ENCODE data around the gene GPC1. TPM values are rescaled to one million over a fixed set of nuclear protein-coding genes. Genes with fewer than 3 reads are reported as not detected.

Gene GPC1
- polyA plus RNA-seq, 6 donors from 2014 or later = 0.12 to 0.47 (median 0.36) TPM; not detected in 1

GRCh38 chr2:240401308-240401707 lies 34.2 kb upstream of the GPC1 start:
- Mint-ChIP-seq H3K4me1 (no peaks in the 10 kb centered on the region), H3K27ac (no peak overlapping the region), H3K9me3 (peaks cover 0 to 2% (median 0%) of the 10 kb centered on the region in 7 donors), H3K27me3 (peaks cover 3 to 29% (median 21%) of the 10 kb centered on the region in 3 donors), H3K36me3 (no peaks in the 10 kb centered on the region), H3K4me3 (no peak overlapping the region)
- DNase-seq = no peak
- no peak for ATAC-seq (ENCODE audit: low read depth in 2 of 2)

- H3K27ac Mint-ChIP-seq = peak overlapping the region in 2 of 6 donors; percentile 61 to 69
- no peak for DNase-seq
- peaks cover 0 to 2% (median 0%) of the 10 kb centered on the region in 7 donors for H3K9me3 Mint-ChIP-seq
- no peak for ATAC-seq (ENCODE audit: low read depth in 2 of 2)
- no peaks in the 10 kb centered on the region for H3K36me3 Mint-ChIP-seq
- no peaks in the 10 kb centered on the region for H3K4me1 Mint-ChIP-seq
- no peak overlapping the region for H3K4me3 Mint-ChIP-seq
- peaks cover 3 to 36% (median 24%) of the 10 kb centered on the region in 3 donors for H3K27me3 Mint-ChIP-seq
Observed at GRCh38 chr2:240401781-240402551, 33.5 kb upstream of the GPC1 start.

GRCh38 chr2:240402566-240403272 lies 32.7 kb upstream of the GPC1 start:
- no peak for DNase-seq
- Mint-ChIP-seq H3K9me3 (peaks cover 0 to 2% (median 0%) of the 10 kb centered on the region in 7 donors), H3K27me3 (peaks cover 3 to 44% (median 32%) of the 10 kb centered on the region in 3 donors), H3K4me1 (no peaks in the 10 kb centered on the region), H3K36me3 (no peaks in the 10 kb centered on the region), H3K4me3 (no peak overlapping the region), H3K27ac (peak overlapping the region in 2 of 6 donors; percentile 61 to 69)
- ATAC-seq (ENCODE audit: low read depth in 2 of 2) = no peak

GRCh38 chr2:240403396-240404104 lies 31.9 kb upstream of the GPC1 start:
- Mint-ChIP-seq H3K4me3 (no peak overlapping the region), H3K4me1 (no peaks in the 10 kb centered on the region), H3K36me3 (no peaks in the 10 kb centered on the region), H3K9me3 (peaks cover 0 to 2% (median 0%) of the 10 kb centered on the region in 7 donors), H3K27me3 (peaks cover 3 to 45% (median 35%) of the 10 kb centered on the region in 3 donors), H3K27ac (no peak overlapping the region)
- ATAC-seq (ENCODE audit: low read depth in 2 of 2) = no peak
- DNase-seq = no peak

- Mint-ChIP-seq H3K4me1 (no peaks in the 10 kb centered on the region), H3K4me3 (no peak overlapping the region), H3K27me3 (peaks cover 3 to 45% (median 35%) of the 10 kb centered on the region in 3 donors), H3K9me3 (peaks cover 0 to 2% (median 0%) of the 10 kb centered on the region in 7 donors), H3K27ac (no peak overlapping the region), H3K36me3 (no peaks in the 10 kb centered on the region)
- ATAC-seq (ENCODE audit: low read depth in 2 of 2) = no peak
- no peak for DNase-seq
Observed at GRCh38 chr2:240404174-240404852, 31.1 kb upstream of the GPC1 start.

GRCh38 chr2:240405133-240405532 lies 30.3 kb upstream of the GPC1 start:
- Mint-ChIP-seq H3K27ac (no peak overlapping the region), H3K4me1 (no peaks in the 10 kb centered on the region), H3K9me3 (peaks cover 0 to 2% (median 0%) of the 10 kb centered on the region in 7 donors), H3K36me3 (no peaks in the 10 kb centered on the region), H3K27me3 (peaks cover 5 to 44% (median 27%) of the 10 kb centered on the region in 3 donors), H3K4me3 (no peak overlapping the region)
- DNase-seq = no peak
- ATAC-seq (ENCODE audit: low read depth in 2 of 2) = no peak

GRCh38 chr2:240405684-240406313 lies 29.7 kb upstream of the GPC1 start:
- Mint-ChIP-seq H3K4me1 (no peaks in the 10 kb centered on the region), H3K9me3 (peaks cover 0 to 3% (median 0%) of the 10 kb centered on the region in 7 donors), H3K27me3 (peaks cover 8 to 46% (median 28%) of the 10 kb centered on the region in 3 donors), H3K4me3 (peak overlapping the region in 1 of 8 donors; percentile 44), H3K27ac (no peak overlapping the region), H3K36me3 (no peaks in the 10 kb centered on the region)
- ATAC-seq (ENCODE audit: low read depth in 2 of 2) (no peak), DNase-seq (no peak)

GRCh38 chr2:240407090-240407489 lies 28.4 kb upstream of the GPC1 start:
- no peak overlapping the region for H3K27ac Mint-ChIP-seq
- H3K4me3 Mint-ChIP-seq = no peak overlapping the region
- H3K4me1 Mint-ChIP-seq = no peaks in the 10 kb centered on the region
- peaks cover 0 to 3% (median 0%) of the 10 kb centered on the region in 7 donors for H3K9me3 Mint-ChIP-seq
- H3K36me3 Mint-ChIP-seq = no peaks in the 10 kb centered on the region
- ATAC-seq (ENCODE audit: low read depth in 2 of 2) (no peak), DNase-seq (no peak)
- peaks cover 8 to 44% (median 28%) of the 10 kb centered on the region in 3 donors for H3K27me3 Mint-ChIP-seq

- ATAC-seq (ENCODE audit: low read depth in 2 of 2) = no peak
- Mint-ChIP-seq H3K4me3 (no peak overlapping the region), H3K9me3 (peaks cover 0 to 3% (median 0%) of the 10 kb centered on the region in 7 donors), H3K4me1 (no peaks in the 10 kb centered on the region), H3K27ac (no peak overlapping the region), H3K27me3 (peaks cover 8 to 37% (median 21%) of the 10 kb centered on the region in 3 donors), H3K36me3 (no peaks in the 10 kb centered on the region)
- DNase-seq = no peak
Observed at GRCh38 chr2:240410004-240410403, 25.5 kb upstream of the GPC1 start.

GRCh38 chr2:240410808-240411207 lies 24.7 kb upstream of the GPC1 start:
- ATAC-seq (ENCODE audit: low read depth in 2 of 2) (no peak), DNase-seq (no peak)
- Mint-ChIP-seq H3K27me3 (peaks cover 6 to 34% (median 21%) of the 10 kb centered on the region in 3 donors), H3K36me3 (no peaks in the 10 kb centered on the region), H3K9me3 (peaks cover 0 to 3% (median 0%) of the 10 kb centered on the region in 7 donors), H3K4me1 (no peaks in the 10 kb centered on the region), H3K27ac (peak overlapping the region in 1 of 6 donors; percentile 91), H3K4me3 (no peak overlapping the region)

GRCh38 chr2:240411261-240412160 lies 24.0 kb upstream of the GPC1 start:
- Mint-ChIP-seq H3K27me3 (peaks cover 5 to 27% (median 21%) of the 10 kb centered on the region in 3 donors), H3K4me3 (no peak overlapping the region), H3K36me3 (no peaks in the 10 kb centered on the region), H3K9me3 (peaks cover 0 to 3% (median 0%) of the 10 kb centered on the region in 7 donors), H3K27ac (no peak overlapping the region), H3K4me1 (no peaks in the 10 kb centered on the region)
- ATAC-seq (ENCODE audit: low read depth in 2 of 2) (no peak), DNase-seq (no peak)
